IMR-90 (cell line): ENCODE results near the gene WSB1. TPM values are rescaled to one million over a fixed set of nuclear protein-coding genes. Genes with fewer than 3 reads are reported as not detected.

ENCODE experiments used
- ATAC-seq: fragments of 200-7000 bp; cut with Tn5 transposase; 2 replicates; pipeline ENCODE4 v1.9.1; 2020; ENCODE audit warnings: low read depth, mild to moderate bottlenecking, moderate library complexity
- BruUV-seq: library from RNA; stranded (reverse); fragments of 400-500 nt; replicated peaks from 2 replicates; lab custom pipeline; 2021; lab: Mats Ljungman, UMichigan
- CTCF ChIA-PET: fragments of 300-600 bp; formaldehyde crosslinking; extraction: SDS; loops from one replicate; lab custom pipeline; 2021; ENCODE audit warnings: antibody characterized with exemption; lab: Yijun Ruan, JAX
- POLR2A ChIA-PET: fragments of 300-600 bp; sonication (Branson Sonifier 250); formaldehyde crosslinking; loops from one replicate; lab custom pipeline; 2022; ENCODE audit warnings: antibody characterized with exemption; ENCODE audit not compliant: unreplicated experiment; lab: Charles Lee
- DNase-seq: peaks from one replicate; pipeline ENCODE4 v3.0.0; 2013
- H2AFZ ChIP-seq: replicated peaks from 2 replicates; pipeline ENCODE3; 2013; ENCODE audit warnings: low read length, mild to moderate bottlenecking; ENCODE audit not compliant: poor library complexity
- H2AK5ac ChIP-seq: 2 replicates; pipeline ENCODE4 v1.6.1; 2013; ENCODE audit warnings: low read depth, low read length, inconsistent platforms
- H2AK9ac ChIP-seq: replicated peaks from 2 replicates; pipeline ENCODE3; 2013; ENCODE audit warnings: mild to moderate bottlenecking, low read depth, low read length, moderate library complexity; ENCODE audit not compliant: poor library complexity
- H2BK120ac ChIP-seq: 2 replicates; pipeline ENCODE4 v1.6.1; 2013; ENCODE audit warnings: low read depth, low read length, inconsistent platforms
- H2BK15ac ChIP-seq: 3 replicates; pipeline ENCODE4 v1.6.1; 2013; ENCODE audit warnings: low read depth, low read length, inconsistent platforms
- H2BK20ac ChIP-seq: 2 replicates; pipeline ENCODE4 v1.6.1; 2013; ENCODE audit warnings: low read depth, mild to moderate bottlenecking, inconsistent platforms, low read length, moderate library complexity
- H2BK5ac ChIP-seq: 2 replicates; pipeline ENCODE4 v1.6.1; 2013; ENCODE audit warnings: mild to moderate bottlenecking, low read depth, low read length, inconsistent platforms; ENCODE audit not compliant: poor library complexity, severe bottlenecking
- H3K14ac ChIP-seq: replicated peaks from 2 replicates; pipeline ENCODE4 v1.6.1; 2013; ENCODE audit warnings: low read depth, low read length, inconsistent platforms
- H3K18ac ChIP-seq: 2 replicates; pipeline ENCODE4 v1.6.1; 2013; ENCODE audit warnings: low read depth, low read length, control low read depth
- H3K23ac ChIP-seq: 2 replicates; pipeline ENCODE4 v1.6.1; 2013; ENCODE audit warnings: low read depth, low read length, inconsistent platforms
- H3K27ac ChIP-seq: 2 replicates; pipeline ENCODE4 v1.5.1; 2013; ENCODE audit warnings: mild to moderate bottlenecking, control low read depth, low read length; ENCODE audit not compliant: insufficient read depth
- H3K27me3 ChIP-seq: 2 replicates; pipeline ENCODE4 v1.6.1; 2013; ENCODE audit warnings: low read length; ENCODE audit not compliant: control insufficient read depth, insufficient read depth
- H3K36me3 ChIP-seq: 2 replicates; pipeline ENCODE4 v1.6.1; 2013; ENCODE audit warnings: low read length, mixed read lengths; ENCODE audit not compliant: control insufficient read depth, insufficient read depth
- H3K4ac ChIP-seq: 2 replicates; pipeline ENCODE4 v1.6.1; 2013; ENCODE audit warnings: low read depth, low read length, inconsistent platforms
- H3K4me1 ChIP-seq: 2 replicates; pipeline ENCODE4 v1.6.1; 2013; ENCODE audit warnings: low read length, mixed read lengths; ENCODE audit not compliant: control insufficient read depth, insufficient read depth
- H3K4me2 ChIP-seq: 2 replicates; pipeline ENCODE4 v1.6.1; 2013; ENCODE audit warnings: low read depth, mild to moderate bottlenecking, control low read depth, low read length, moderate library complexity
- H3K4me3 ChIP-seq: 2 replicates; pipeline ENCODE4 v1.5.1; 2013; ENCODE audit warnings: low read depth, mild to moderate bottlenecking, control low read depth, low read length, moderate library complexity; ENCODE audit not compliant: insufficient read depth
- H3K56ac ChIP-seq: 2 replicates; pipeline ENCODE4 v1.6.1; 2013; ENCODE audit warnings: low read length, inconsistent platforms; ENCODE audit not compliant: insufficient read depth; ENCODE audit errors: extremely low read depth
- H3K79me1 ChIP-seq, 2 experiments: 2 replicates each; pipeline ENCODE4 v1.6.1; 2013; ENCODE audit warnings: low read length in 2 of 2, inconsistent platforms in 1 of 2, low read depth in 1 of 2
- H3K9ac ChIP-seq: 2 replicates; pipeline ENCODE4 v1.6.1; 2013; ENCODE audit warnings: low read depth, low read length, control low read depth
- H3K9me1 ChIP-seq: 2 replicates; pipeline ENCODE4 v1.6.1; 2013; ENCODE audit warnings: low read length, inconsistent platforms; ENCODE audit not compliant: insufficient read depth
- H3K9me3 ChIP-seq: 2 replicates; pipeline ENCODE4 v1.6.1; 2013; ENCODE audit warnings: low read length; ENCODE audit not compliant: control insufficient read depth, insufficient read depth
- H4K20me1 ChIP-seq: 2 replicates; pipeline ENCODE4 v1.6.1; 2013; ENCODE audit warnings: low read length, inconsistent platforms; ENCODE audit not compliant: insufficient read depth
- H4K5ac ChIP-seq: 2 replicates; pipeline ENCODE4 v1.6.1; 2013; ENCODE audit warnings: mild to moderate bottlenecking, low read depth, low read length, control low read depth
- H4K8ac ChIP-seq, 2 experiments: 2 replicates each; pipeline ENCODE4 v1.6.1; 2013; ENCODE audit warnings: low read depth in 2 of 2, low read length in 2 of 2, control low read depth in 1 of 2, inconsistent platforms in 1 of 2
- H4K91ac ChIP-seq: 2 replicates; pipeline ENCODE4 v1.6.1; 2013; ENCODE audit warnings: low read depth, low read length, inconsistent platforms; ENCODE audit not compliant: insufficient read depth
- MXI1 ChIP-seq: IDR thresholded peaks from 2 replicates; pipeline ENCODE4 v1.6.1; 2012; ENCODE audit warnings: low read depth, mild to moderate bottlenecking, low read length, moderate library complexity, borderline replicate concordance
- NFE2L2 ChIP-seq: fragments of 150-350 bp; IDR thresholded peaks from 2 replicates; pipeline ENCODE4 v1.6.1; 2016; ENCODE audit warnings: low read depth, mild to moderate bottlenecking, low read length
- RAD21 ChIP-seq: IDR thresholded peaks from 2 replicates; pipeline ENCODE4 v1.6.1; 2012; ENCODE audit warnings: low read length, improper control_type of control experiment
- RFX5 ChIP-seq: IDR thresholded peaks from 2 replicates; pipeline ENCODE4 v1.8.0; 2012; ENCODE audit warnings: low read depth, mild to moderate bottlenecking, low read length, moderate library complexity
- SMC3 ChIP-seq: fragments of 150-350 bp; IDR thresholded peaks from 2 replicates; pipeline ENCODE4 v1.6.1; 2016; ENCODE audit warnings: low read depth, mild to moderate bottlenecking, antibody characterized with exemption, low read length, moderate library complexity
- WGBS, 2 experiments: methylation state at CpG; one replicate each; pipeline versions ENCODE4 v1.1.5 to v1.1.7; 2013; ENCODE audit warnings: missing lambda C conversion rate in 2 of 2; ENCODE audit not compliant: insufficient read length in 1 of 2; ENCODE audit errors: extremely low coverage in 2 of 2; 5-methylcytosine and 5-hydroxymethylcytosine counted together
- dilution Hi-C: fragments of 300-500 bp; cut with HindIII; formaldehyde crosslinking; loops from one replicate; pipeline ENCODE4 v1.14.3; 2018; ENCODE audit warnings: low sequenced_read_pairs; ENCODE audit not compliant: unreplicated experiment
- in situ Hi-C: fragments of 300-500 bp; cut with MboI; formaldehyde crosslinking; loops from 3 replicates; pipeline ENCODE4 v1.14.3; 2019; ENCODE audit warnings: low sequenced_read_pairs, inconsistent platforms, mixed read lengths
- intact Hi-C: fragments of 100-400 bp; cut with micrococcal nuclease; formaldehyde crosslinking; loops from 2 replicates; pipeline ENCODE4 v1.10.0; 2022
- polyA plus RNA-seq, 3 experiments: library from polyadenylated mRNA; depleted of rRNA; stranded (reverse); fragments of >200 nt; gene quantifications; 2 replicates each; pipeline ENCODE4 v1.2.3, GENCODE V29; 2012; ENCODE audit warnings: low replicate concordance in 1 of 3
- total RNA-seq: library from RNA; depleted of rRNA; stranded (reverse); fragments of >200 nt; gene quantifications from 2 replicates; pipeline ENCODE4 v1.2.3, GENCODE V29; 2012
- TF ChIP-seq, protein P1 (sequence below): fragments of 150-350 bp; IDR thresholded peaks from 2 replicates; pipeline ENCODE4 v1.6.1; 2016; ENCODE audit warnings: low read depth, mild to moderate bottlenecking, low read length, moderate library complexity, borderline replicate concordance
- TF ChIP-seq, protein P2 (sequence below): conservative IDR thresholded peaks from 2 replicates; pipeline ENCODE4 v1.5.1; 2012; ENCODE audit warnings: mild to moderate bottlenecking, low read depth, low read length, improper control_type of control experiment

The WSB1 gene
- total and polyA plus RNA-seq, 2 of the 4 experiments (the other 2 are of a cell fraction): 140 to 266 TPM

GRCh38 chr17:27310565-27311110 is 16.7 kb downstream of the WSB1 start:
- Histone ChIP-seq H3K18ac (no peak overlapping the region), H3K56ac (no peak overlapping the region), H3K4ac (no peak overlapping the region), H2BK20ac (no peak overlapping the region), H3K23ac (no peak overlapping the region), H3K14ac (no peak overlapping the region), H4K5ac (no peak overlapping the region), H3K27me3 (no peaks in the 10 kb centered on the region), H3K4me1 (peaks cover 7% of the 10 kb centered on the region), H3K9me1 (no peaks in the 10 kb centered on the region; the same call in 1 of the 2 replicates), H2AK5ac (no peak overlapping the region), H2BK15ac (no peak overlapping the region), H3K4me3 (no peak overlapping the region), H4K8ac (no peak overlapping the region), H2BK5ac (no peak overlapping the region), H3K4me2 (no peak overlapping the region), H3K36me3 (peaks cover 44% of the 10 kb centered on the region), H2AK9ac (no peak overlapping the region), H3K9ac (no peak overlapping the region), H4K20me1 (peaks cover 13% of the 10 kb centered on the region; the same call in 1 of the 2 replicates), H3K9me3 (no peaks in the 10 kb centered on the region), H3K27ac (no peak overlapping the region), H2AFZ (no peak overlapping the region), H2BK120ac (no peak overlapping the region), H4K91ac (no peak overlapping the region), H3K79me1 (peaks cover 28 to 50% of the 10 kb centered on the region in 2 experiments)
- 100% methylated on average over 1 of the region's 4 CpGs; no CpG with 5 or more reads in 1 of the 2 experiments for WGBS, 2 experiments
- no peak for TF ChIP-seq RFX5
- TF ChIP-seq, protein P1, sequence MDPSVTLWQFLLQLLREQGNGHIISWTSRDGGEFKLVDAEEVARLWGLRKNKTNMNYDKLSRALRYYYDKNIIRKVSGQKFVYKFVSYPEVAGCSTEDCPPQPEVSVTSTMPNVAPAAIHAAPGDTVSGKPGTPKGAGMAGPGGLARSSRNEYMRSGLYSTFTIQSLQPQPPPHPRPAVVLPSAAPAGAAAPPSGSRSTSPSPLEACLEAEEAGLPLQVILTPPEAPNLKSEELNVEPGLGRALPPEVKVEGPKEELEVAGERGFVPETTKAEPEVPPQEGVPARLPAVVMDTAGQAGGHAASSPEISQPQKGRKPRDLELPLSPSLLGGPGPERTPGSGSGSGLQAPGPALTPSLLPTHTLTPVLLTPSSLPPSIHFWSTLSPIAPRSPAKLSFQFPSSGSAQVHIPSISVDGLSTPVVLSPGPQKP: no peak
- TF ChIP-seq NFE2L2: no peak
- TF ChIP-seq RAD21: no peak
- no peak for TF ChIP-seq MXI1
- TF ChIP-seq, protein P2, sequence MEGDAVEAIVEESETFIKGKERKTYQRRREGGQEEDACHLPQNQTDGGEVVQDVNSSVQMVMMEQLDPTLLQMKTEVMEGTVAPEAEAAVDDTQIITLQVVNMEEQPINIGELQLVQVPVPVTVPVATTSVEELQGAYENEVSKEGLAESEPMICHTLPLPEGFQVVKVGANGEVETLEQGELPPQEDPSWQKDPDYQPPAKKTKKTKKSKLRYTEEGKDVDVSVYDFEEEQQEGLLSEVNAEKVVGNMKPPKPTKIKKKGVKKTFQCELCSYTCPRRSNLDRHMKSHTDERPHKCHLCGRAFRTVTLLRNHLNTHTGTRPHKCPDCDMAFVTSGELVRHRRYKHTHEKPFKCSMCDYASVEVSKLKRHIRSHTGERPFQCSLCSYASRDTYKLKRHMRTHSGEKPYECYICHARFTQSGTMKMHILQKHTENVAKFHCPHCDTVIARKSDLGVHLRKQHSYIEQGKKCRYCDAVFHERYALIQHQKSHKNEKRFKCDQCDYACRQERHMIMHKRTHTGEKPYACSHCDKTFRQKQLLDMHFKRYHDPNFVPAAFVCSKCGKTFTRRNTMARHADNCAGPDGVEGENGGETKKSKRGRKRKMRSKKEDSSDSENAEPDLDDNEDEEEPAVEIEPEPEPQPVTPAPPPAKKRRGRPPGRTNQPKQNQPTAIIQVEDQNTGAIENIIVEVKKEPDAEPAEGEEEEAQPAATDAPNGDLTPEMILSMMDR: no peak
- no peak for TF ChIP-seq SMC3
- dilution Hi-C loops: no loop called here
- in situ Hi-C loops: no loop called here
- DNase-seq (no peak), ATAC-seq (no peak)
- intact Hi-C loops: no loop called here
- ChIA-PET POLR2A (no interaction called here), CTCF (no interaction called here)
- no TSS peak for BruUV-seq
